ENCODE results near the gene PKD1L1.
"Not testable (repeated sequence)": the region's sequence is repeated elsewhere in the genome, so short reads cannot be mapped to it uniquely, and the experiment has no call there.

Gene PKD1L1

GRCh38 chr7:47763063-47763974, 184.9 kb downstream of the PKD1L1 start:
- no peak for DNase-seq (ENCODE audit: low read depth)

DNA sequence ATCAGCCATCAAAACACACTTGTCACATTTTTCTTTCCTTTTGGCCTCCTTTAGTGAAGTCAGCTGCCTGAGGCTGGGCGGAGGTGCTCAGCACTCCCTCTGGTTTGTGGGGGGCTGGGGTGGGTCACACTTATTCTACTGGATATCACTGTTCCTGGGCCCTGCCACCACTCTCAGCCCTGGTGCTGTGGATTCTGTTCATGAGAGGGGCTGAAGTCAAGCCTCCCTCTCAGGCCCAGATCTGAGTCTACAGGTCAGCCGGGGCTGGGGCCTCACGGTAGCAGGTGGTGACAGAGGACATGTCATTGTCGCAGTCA, 185.6 kb downstream of the PKD1L1 start:
- no peak for DNase-seq (ENCODE audit: low read depth)

DNA sequence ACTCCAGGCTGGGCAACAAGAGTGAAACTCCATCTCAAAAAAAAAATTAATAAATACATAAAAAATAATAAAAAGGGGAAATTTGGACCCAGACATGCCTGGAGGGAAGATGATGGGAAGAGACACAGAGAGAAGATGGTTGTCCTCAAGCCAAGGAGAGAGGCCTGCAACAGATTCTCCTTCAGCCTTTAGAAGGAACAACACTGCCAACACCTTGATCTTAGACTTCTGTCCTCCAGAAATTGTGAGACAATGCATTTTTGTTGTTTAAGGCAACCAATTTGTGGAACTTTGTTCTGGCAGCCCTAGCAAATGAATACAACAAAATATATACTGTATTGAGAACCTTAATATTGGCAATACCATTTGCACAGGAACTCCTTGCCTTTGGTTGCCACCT, 186.1 kb downstream of the PKD1L1 start:
- no peak for DNase-seq (ENCODE audit: low read depth)

DNA sequence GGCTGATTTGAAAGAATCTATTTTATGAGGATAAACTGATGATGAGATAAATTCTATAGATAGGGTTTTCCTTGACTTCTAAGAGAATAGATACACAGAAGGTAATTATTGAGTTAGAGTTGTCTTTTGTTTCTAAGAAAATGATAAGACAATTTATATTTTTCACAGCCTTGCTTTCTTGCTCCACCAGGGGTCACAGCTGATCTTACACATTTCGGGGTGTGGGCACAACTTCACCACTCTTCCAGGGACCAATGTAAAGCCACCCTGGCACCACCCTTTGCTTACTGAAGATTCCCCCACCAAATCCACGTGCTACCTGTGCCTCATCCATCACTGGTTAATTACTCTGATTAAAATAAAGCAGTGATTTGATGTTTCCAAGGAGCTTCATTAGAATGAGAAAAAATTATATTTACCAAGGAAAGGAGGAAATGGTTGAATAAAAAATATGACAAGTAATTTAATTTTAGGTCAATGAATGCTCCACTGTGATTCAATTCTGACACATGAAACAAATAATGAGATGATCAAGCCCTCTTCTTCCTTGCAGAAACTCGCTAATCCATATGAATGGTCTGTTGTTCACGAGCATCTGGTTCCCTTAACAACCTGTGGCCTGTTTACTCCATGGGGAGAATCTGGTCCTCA, 189.1 kb downstream of the PKD1L1 start:
- no peak for DNase-seq (ENCODE audit: low read depth)

DNA sequence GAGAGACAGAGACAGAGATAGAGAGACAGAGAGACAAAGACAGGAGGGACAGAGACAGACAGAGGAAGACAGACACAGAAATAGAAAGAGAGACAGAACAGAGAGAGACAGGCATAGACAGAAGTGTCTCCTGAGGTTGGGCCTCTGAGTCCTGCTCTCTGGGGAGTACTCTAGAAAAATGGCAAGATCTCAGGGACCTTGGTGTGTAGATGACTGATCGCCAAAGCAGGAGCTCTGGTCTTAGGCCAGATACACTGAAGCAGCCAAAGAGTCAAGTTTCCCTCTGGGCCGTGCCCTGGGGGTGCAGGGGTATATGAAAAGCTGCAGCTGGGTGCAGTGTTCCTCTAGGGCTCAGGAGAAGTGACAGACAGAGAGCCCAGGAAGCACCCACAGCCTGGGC, 189.7 kb downstream of the PKD1L1 start:
- DNase-seq (ENCODE audit: low read depth), result no peak

DNA sequence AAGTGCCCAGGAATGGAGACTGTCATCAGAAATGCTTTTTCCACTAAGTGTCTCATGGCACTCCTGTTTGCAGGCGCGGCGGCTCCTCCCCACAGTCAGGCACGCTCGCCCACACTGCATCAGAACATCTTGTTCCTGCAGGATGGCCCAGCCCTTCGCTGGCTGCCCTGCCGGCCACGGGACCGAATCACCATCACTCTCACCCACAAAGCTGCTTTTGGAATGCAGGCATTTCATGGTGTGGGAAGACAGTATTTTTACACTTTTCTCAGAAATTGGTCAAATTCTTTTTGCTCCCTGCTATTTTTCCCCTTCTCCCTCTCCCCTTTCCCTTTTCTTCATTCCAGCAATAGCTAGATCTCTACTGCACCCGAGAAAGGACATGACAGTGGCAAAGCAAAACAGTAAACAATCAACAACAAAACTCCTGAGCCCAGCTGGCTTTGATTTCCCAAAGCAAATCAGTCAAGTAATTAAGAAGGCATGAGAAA, 190.3 kb downstream of the PKD1L1 start:
- no peak for DNase-seq (ENCODE audit: low read depth)

DNA sequence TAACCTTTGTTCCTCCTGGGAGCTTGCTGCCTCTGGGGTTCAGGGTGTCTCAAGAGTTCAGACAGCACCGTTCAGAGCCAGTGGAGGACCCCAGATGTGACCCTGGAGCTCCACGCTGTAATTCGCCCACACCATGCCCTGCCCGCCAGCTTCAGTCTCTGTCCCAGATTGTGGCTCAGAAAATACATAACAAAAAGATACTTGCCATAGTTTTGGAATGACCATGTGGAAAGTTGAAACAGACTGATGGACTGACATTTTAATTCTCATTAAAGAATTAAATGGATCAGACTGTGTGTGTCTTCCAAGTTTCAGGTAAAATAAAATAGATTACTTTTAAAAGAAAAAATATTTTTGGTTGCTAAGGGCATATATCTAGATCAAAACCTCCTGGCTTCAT, 191.6 kb downstream of the PKD1L1 start:
- DNase-seq (ENCODE audit: low read depth), result no peak

GRCh38 chr7:47755248-47755647, 193.0 kb downstream of the PKD1L1 start:
- DNase-seq (ENCODE audit: low read depth), result no peak

DNA sequence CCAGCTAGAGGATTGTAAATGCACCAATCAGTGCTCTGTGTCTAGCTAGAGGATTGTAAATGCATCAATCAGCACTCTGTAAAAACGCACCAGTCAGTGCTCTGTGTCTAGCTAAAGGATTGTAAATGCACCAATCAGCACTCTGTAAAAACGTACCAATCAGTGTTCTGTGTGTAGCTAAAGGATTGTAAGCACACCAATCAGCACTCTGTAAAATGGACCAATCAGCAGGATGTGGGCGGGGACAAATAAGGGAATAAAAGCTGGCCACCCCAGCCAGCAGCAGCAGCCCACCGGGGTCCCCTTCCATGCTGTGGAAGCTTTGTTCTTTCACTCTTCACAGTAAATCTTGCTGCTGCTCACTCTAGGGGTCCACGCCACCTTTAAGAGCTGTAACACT, 196.5 kb downstream of the PKD1L1 start:
- DNase-seq (ENCODE audit: low read depth), result not testable (repeated sequence)

DNA sequence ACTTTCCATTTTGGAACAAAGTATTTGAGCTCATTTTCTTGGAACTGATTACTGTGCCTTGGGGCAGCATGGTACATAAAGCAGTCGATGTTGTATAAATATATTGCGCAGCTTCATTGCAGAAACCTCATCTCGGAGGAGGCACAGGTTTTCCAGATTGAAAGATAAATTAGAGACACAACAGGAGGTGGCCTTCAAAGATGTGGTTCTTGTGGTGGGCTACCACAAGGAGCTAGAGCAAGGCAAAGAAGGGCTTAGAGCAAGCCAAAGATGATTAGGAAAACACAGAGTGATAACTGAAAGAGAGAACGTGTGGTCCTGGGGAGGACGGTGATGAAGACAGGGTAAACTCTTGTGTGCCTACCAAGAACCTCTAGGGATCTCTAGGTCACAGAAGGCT, 197.2 kb downstream of the PKD1L1 start:
- no peak for DNase-seq (ENCODE audit: low read depth)

GRCh38 chr7:47748041-47748440, 200.2 kb downstream of the PKD1L1 start:
- no peak for DNase-seq (ENCODE audit: low read depth)

- no peak for DNase-seq (ENCODE audit: low read depth)
Observed at GRCh38 chr7:47747160-47747559, 201.1 kb downstream of the PKD1L1 start.

DNA sequence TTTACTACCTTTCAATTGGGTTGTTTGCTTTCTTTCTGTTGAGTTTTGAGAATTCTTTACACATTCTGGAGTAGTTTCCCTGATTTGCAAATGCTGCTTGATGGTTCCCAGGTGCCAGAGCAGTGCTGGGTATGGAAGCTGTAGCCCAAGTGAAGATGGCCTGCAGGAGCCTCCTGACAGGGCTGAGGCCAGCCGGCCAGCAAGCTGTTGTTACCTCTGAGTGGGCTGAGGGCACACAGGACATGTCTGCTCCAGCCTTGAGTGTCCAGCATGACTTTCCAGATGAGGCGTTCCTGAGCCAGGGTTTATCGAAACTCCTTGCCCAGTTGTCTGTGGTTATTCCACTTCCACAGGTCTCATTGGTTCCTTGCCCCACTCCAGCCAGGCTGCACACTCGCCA, 201.8 kb downstream of the PKD1L1 start:
- no peak for DNase-seq (ENCODE audit: low read depth)

GRCh38 chr7:47744883-47745282, 203.4 kb downstream of the PKD1L1 start:
- no peak for DNase-seq (ENCODE audit: low read depth)

DNA sequence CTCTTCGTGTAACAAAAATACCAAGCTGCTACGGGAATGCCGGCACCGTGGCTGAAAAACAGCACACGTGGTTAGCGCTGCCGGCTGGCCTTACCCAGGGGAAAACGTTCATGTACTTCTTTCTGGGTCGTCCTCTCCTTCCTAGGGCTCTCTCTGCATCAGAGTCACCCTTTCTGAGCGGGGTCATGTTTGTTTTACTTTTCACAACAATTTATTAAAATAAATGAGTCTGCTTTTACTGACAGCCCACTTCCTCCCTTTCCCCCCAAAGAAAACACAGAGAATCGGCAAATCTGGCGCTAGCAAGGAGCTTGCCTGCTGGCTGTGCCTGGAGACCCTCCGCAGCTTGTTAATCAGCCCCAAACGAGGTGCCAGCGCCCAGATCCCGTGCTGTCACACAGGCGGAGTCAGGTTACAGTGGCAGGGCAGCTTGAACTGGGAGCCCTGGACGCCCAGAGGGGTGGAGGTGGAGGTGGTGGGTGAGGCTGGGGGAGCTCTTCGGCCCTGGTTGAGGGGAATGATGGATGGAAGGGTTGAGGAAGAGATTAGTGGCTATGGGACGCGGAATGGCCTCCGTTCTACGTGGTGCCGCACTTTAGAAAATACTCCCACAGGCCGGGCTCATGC, 204.2 kb downstream of the PKD1L1 start:
- DNase-seq (ENCODE audit: low read depth), result no peak

GRCh38 chr7:47741984-47742383, 206.3 kb downstream of the PKD1L1 start:
- no peak for DNase-seq (ENCODE audit: low read depth)

DNA sequence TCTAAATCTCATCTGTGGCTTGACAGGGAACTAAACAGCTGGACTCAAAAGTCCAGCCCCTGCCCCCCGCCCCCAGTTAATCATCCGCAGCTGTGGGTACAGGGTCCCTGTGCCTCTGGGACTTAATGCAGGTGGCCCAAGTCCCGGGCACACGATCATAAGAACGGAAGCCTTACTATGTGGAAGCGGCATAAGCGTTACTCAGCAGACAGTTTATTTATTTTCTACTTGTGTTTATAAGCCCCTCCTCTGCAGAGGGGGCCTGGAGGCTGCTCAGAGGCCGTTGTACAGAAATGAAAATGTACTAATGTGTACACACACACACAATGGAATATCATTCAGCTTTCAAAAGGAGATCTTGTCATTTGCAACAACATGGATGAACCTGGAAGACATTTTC, 208.4 kb downstream of the PKD1L1 start:
- no peak for DNase-seq (ENCODE audit: low read depth)

- DNase-seq (ENCODE audit: low read depth), result no peak
Observed at GRCh38 chr7:47739301-47739875, 208.9 kb downstream of the PKD1L1 start.

GRCh38 chr7:47738563-47739166, 209.6 kb downstream of the PKD1L1 start:
- DNase-seq (ENCODE audit: low read depth), result no peak

GRCh38 chr7:47737601-47738000, 210.7 kb downstream of the PKD1L1 start:
- DNase-seq (ENCODE audit: low read depth), result no peak

DNA sequence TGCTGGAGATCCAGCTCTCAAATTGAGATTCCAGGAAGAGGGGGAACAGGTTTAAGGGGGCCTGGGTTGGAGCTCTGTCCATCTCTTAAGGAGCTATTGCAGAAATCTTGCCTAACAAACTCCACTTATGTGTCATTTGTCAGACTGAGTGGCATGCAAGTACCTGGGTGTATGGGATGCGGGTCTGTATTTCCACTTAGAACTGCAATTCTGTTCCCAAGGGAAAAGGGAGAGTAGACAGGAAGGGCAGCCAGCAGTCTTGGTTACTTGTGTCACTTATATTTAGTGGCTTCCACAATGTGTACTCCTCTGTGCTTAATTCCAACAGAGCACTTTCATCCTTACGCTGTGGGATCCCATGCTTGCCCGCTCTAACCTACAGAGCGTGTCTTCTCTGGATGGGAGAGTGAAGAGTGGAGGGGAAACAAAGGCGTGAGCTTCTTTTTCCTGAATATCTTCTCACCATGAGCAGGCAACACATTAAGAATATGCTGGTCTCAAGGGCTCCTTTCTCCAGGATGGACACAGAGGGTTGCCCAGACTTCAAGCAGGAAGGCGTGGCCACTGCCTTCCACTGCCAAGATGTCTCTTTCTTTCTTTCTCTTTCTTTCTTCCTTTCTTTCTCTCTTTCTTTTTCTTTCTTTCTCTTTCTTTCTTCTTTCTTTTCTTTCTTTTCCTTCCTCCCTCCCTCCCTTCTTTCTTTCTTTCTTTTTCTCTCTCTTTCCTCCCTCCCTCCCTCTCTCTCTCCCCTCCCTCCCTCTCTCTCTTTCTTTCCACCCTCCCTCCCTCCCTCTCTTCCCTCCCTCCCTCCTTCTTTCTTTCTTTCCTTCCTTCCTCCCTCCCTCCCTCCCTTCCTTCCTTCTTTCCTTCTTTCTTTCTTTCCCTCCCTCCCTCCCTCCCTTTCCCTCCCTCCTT, 212.6 kb downstream of the PKD1L1 start:
- DNase-seq (ENCODE audit: low read depth), result no peak

Data from stimulated activated CD8-positive, alpha-beta memory T cell treated with anti-CD3 and anti-CD28 coated beads, Interleukin-7, amount 100 ng/mL, for 24 hours (primary cell).